ENCODE results near the gene ANXA11. TPM values are rescaled to one million over a fixed set of nuclear protein-coding genes. Genes with fewer than 3 reads are reported as not detected.

ANXA11 gene
- total RNA-seq, 1 donor from 2014 or later: 122 TPM

- TF ChIP-seq, protein P1, sequence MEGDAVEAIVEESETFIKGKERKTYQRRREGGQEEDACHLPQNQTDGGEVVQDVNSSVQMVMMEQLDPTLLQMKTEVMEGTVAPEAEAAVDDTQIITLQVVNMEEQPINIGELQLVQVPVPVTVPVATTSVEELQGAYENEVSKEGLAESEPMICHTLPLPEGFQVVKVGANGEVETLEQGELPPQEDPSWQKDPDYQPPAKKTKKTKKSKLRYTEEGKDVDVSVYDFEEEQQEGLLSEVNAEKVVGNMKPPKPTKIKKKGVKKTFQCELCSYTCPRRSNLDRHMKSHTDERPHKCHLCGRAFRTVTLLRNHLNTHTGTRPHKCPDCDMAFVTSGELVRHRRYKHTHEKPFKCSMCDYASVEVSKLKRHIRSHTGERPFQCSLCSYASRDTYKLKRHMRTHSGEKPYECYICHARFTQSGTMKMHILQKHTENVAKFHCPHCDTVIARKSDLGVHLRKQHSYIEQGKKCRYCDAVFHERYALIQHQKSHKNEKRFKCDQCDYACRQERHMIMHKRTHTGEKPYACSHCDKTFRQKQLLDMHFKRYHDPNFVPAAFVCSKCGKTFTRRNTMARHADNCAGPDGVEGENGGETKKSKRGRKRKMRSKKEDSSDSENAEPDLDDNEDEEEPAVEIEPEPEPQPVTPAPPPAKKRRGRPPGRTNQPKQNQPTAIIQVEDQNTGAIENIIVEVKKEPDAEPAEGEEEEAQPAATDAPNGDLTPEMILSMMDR (IDR thresholded peaks at IDR 0.05; ENCODE audit: insufficient read depth, low read depth, low read length): no peak
- TF ChIP-seq EZH2 (IDR thresholded peaks at IDR 0.05; ENCODE audit: insufficient read depth, low read length): no peak
- H3K4me1 Mint-ChIP-seq (ENCODE audit: low read depth, unreplicated experiment): peaks cover 6% of the 10 kb centered on the region
- H3K9me3 Mint-ChIP-seq (ENCODE audit: unreplicated experiment): peaks cover 10% of the 10 kb centered on the region
- no peaks in the 10 kb centered on the region for H3K79me2 ChIP-seq (ENCODE audit: insufficient read depth, low read length)
- H3K4me3 ChIP-seq (ENCODE audit: insufficient read depth, low read depth, low read length): no peak overlapping the region
- no peak overlapping the region for H2AFZ ChIP-seq (ENCODE audit: low read depth, low read length)
- no peak for FAIRE-seq
- H3K36me3 ChIP-seq (ENCODE audit: insufficient read depth, low read length): no peaks in the 10 kb centered on the region
- no peak overlapping the region for H3K4me2 ChIP-seq (ENCODE audit: low read length)
- no peaks in the 10 kb centered on the region for H3K27me3 ChIP-seq (ENCODE audit: insufficient read depth, low read length)
- no peak for DNase-seq (ENCODE audit: low read depth)
- H3K27me3 Mint-ChIP-seq (ENCODE audit: low read depth, unreplicated experiment): peaks cover 7% of the 10 kb centered on the region
- no peak overlapping the region for H3K27ac ChIP-seq (ENCODE audit: low read depth, low read length)
- peaks cover 12% of the 10 kb centered on the region for H3K4me1 ChIP-seq (ENCODE audit: insufficient read depth, low read length)
- H3K9ac ChIP-seq (ENCODE audit: low read length): no peak overlapping the region
- H3K27ac Mint-ChIP-seq (ENCODE audit: unreplicated experiment): no peak overlapping the region
- H4K20me1 ChIP-seq (ENCODE audit: insufficient read depth, low read length): no peaks in the 10 kb centered on the region
- no peaks in the 10 kb centered on the region for H3K36me3 Mint-ChIP-seq (ENCODE audit: low read depth, unreplicated experiment)
- no peaks in the 10 kb centered on the region for H3K9me3 ChIP-seq (ENCODE audit: insufficient read depth, low read depth, low read length)
- H3K4me3 Mint-ChIP-seq (ENCODE audit: unreplicated experiment): no peak overlapping the region
These were observed 6.4 kb upstream of the ANXA11 start for GRCh38 chr10:80211786-80212185.

GRCh38 chr10:80210259-80210658, 4.9 kb upstream of the ANXA11 start:
- Histone ChIP-seq H3K9me3 (ENCODE audit: insufficient read depth, low read depth, low read length) (no peaks in the 10 kb centered on the region), H3K4me2 (ENCODE audit: low read length) (no peak overlapping the region), H4K20me1 (ENCODE audit: insufficient read depth, low read length) (no peaks in the 10 kb centered on the region), H3K27me3 (ENCODE audit: insufficient read depth, low read length) (no peaks in the 10 kb centered on the region), H3K4me3 (ENCODE audit: insufficient read depth, low read depth, low read length) (no peak overlapping the region), H3K9ac (ENCODE audit: low read length) (no peak overlapping the region), H3K4me1 (ENCODE audit: insufficient read depth, low read length) (peaks cover 22% of the 10 kb centered on the region), H3K36me3 (ENCODE audit: insufficient read depth, low read length) (no peaks in the 10 kb centered on the region), H2AFZ (ENCODE audit: low read depth, low read length) (no peak overlapping the region), H3K79me2 (ENCODE audit: insufficient read depth, low read length) (peaks cover 14% of the 10 kb centered on the region), H3K27ac (ENCODE audit: low read depth, low read length) (no peak overlapping the region)
- DNase-seq (ENCODE audit: low read depth) (no peak), FAIRE-seq (no peak)
- peaks cover 9% of the 10 kb centered on the region for H3K4me1 Mint-ChIP-seq (ENCODE audit: low read depth, unreplicated experiment)
- H3K36me3 Mint-ChIP-seq (ENCODE audit: low read depth, unreplicated experiment): no peaks in the 10 kb centered on the region
- H3K27me3 Mint-ChIP-seq (ENCODE audit: low read depth, unreplicated experiment): peaks cover 3% of the 10 kb centered on the region
- peaks cover 10% of the 10 kb centered on the region for H3K9me3 Mint-ChIP-seq (ENCODE audit: unreplicated experiment)
- no peak overlapping the region for H3K27ac Mint-ChIP-seq (ENCODE audit: unreplicated experiment)
- TF ChIP-seq, protein P1 (IDR thresholded peaks at IDR 0.05; ENCODE audit: insufficient read depth, low read depth, low read length): no peak
- TF ChIP-seq EZH2 (IDR thresholded peaks at IDR 0.05; ENCODE audit: insufficient read depth, low read length): no peak
- H3K4me3 Mint-ChIP-seq (ENCODE audit: unreplicated experiment): no peak overlapping the region

DNA sequence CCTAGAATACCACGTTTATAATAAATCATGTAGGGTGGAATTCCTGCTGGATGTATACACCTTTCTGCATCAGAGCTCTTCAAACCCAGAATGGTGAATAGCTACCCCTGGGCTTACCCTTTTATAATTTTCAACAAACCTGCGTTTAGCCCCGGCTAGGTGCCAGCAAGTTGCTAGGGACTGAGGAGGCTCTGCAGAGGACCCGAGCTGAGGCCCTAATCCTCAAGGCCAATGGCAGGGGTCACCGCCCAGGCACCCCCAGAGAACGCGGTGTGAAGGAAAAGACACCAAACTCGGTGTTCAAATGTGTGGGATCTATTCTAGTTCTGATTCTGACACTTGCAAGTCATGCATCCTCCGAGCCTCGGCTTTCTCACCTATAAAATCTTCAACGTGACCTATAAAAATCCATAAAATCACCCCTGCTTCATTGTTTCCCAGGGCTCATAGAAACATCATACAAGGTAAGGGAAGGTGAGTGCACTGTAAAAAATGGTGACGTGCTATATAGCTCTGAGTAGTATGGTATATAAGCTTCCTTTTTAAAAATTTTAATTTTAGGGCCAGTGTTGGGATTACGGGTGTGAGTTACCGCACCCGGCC, 2.5 kb upstream of the ANXA11 start:
- no peak for FAIRE-seq
- H3K4me3 Mint-ChIP-seq (ENCODE audit: unreplicated experiment): no peak overlapping the region
- peaks cover 18% of the 10 kb centered on the region for H4K20me1 ChIP-seq (ENCODE audit: insufficient read depth, low read length)
- peak overlapping the region; percentile 85 for H2AFZ ChIP-seq (ENCODE audit: low read depth, low read length)
- H3K36me3 ChIP-seq (ENCODE audit: insufficient read depth, low read length): no peaks in the 10 kb centered on the region
- H3K9me3 Mint-ChIP-seq (ENCODE audit: unreplicated experiment): peaks cover 5% of the 10 kb centered on the region
- no peaks in the 10 kb centered on the region for H3K9me3 ChIP-seq (ENCODE audit: insufficient read depth, low read depth, low read length)
- peak overlapping the region; percentile 95 for H3K27ac ChIP-seq (ENCODE audit: low read depth, low read length)
- TF ChIP-seq, protein P1 (IDR thresholded peaks at IDR 0.05; ENCODE audit: insufficient read depth, low read depth, low read length): no peak
- no peak for TF ChIP-seq EZH2 (IDR thresholded peaks at IDR 0.05; ENCODE audit: insufficient read depth, low read length)
- peaks cover 21% of the 10 kb centered on the region for H3K4me1 Mint-ChIP-seq (ENCODE audit: low read depth, unreplicated experiment)
- peak overlapping the region; percentile 84 for H3K9ac ChIP-seq (ENCODE audit: low read length)
- no peaks in the 10 kb centered on the region for H3K27me3 ChIP-seq (ENCODE audit: insufficient read depth, low read length)
- no peaks in the 10 kb centered on the region for H3K36me3 Mint-ChIP-seq (ENCODE audit: low read depth, unreplicated experiment)
- peaks cover 38% of the 10 kb centered on the region for H3K79me2 ChIP-seq (ENCODE audit: insufficient read depth, low read length)
- H3K4me2 ChIP-seq (ENCODE audit: low read length): peak overlapping the region; percentile 85
- peaks cover 40% of the 10 kb centered on the region for H3K4me1 ChIP-seq (ENCODE audit: insufficient read depth, low read length)
- peak overlapping the region; percentile 55 for H3K4me3 ChIP-seq (ENCODE audit: insufficient read depth, low read depth, low read length)
- peaks cover 3% of the 10 kb centered on the region for H3K27me3 Mint-ChIP-seq (ENCODE audit: low read depth, unreplicated experiment)
- H3K27ac Mint-ChIP-seq (ENCODE audit: unreplicated experiment): no peak overlapping the region
- DNase-seq (ENCODE audit: low read depth): no peak

Measured in astrocyte (in vitro differentiated cells and primary cell).